Dendritic cell treated with granulocyte-macrophage colony-stimulating factor and Interleukin-4, amounts not matched to agents 40 ng/mL and 50 ng/mL, for 4 days (primary cell): ENCODE results near the gene ADAM19.

ENCODE experiments used
- H3K27ac Mint-ChIP-seq: one replicate; pipeline ENCODE4 v1.8.0; 2022; ENCODE audit warnings: mild to moderate bottlenecking, mixed read lengths
- H3K27me3 Mint-ChIP-seq: one replicate; pipeline ENCODE4 v1.8.0; 2022; ENCODE audit warnings: mild to moderate bottlenecking, mixed read lengths
- H3K36me3 Mint-ChIP-seq: one replicate; pipeline ENCODE4 v1.8.0; 2022; ENCODE audit warnings: low read depth, mixed read lengths
- H3K4me1 Mint-ChIP-seq: one replicate; pipeline ENCODE4 v1.8.0; 2022; ENCODE audit warnings: low read depth, mixed read lengths
- H3K4me3 Mint-ChIP-seq: one replicate; pipeline ENCODE4 v1.8.0; 2022; ENCODE audit warnings: mild to moderate bottlenecking, moderate library complexity, mixed read lengths
- H3K9me3 Mint-ChIP-seq: one replicate; pipeline ENCODE4 v1.8.0; 2022; ENCODE audit warnings: mixed read lengths
- intact Hi-C: fragments of 100-400 bp; cut with micrococcal nuclease; formaldehyde crosslinking; loops from one replicate; pipeline ENCODE4 v1.15.0; 2022

The ADAM19 gene

GRCh38 chr5:157548513-157549282, 26.9 kb downstream of the ADAM19 start:
- intact Hi-C loops = no loop called here
- no peak overlapping the region for H3K4me3 Mint-ChIP-seq
- no peak overlapping the region for H3K27ac Mint-ChIP-seq
- H3K4me1 Mint-ChIP-seq = peaks cover 59% of the 10 kb centered on the region
- peaks cover 7% of the 10 kb centered on the region for H3K27me3 Mint-ChIP-seq
- H3K36me3 Mint-ChIP-seq = peaks cover 79% of the 10 kb centered on the region
- peaks cover 9% of the 10 kb centered on the region for H3K9me3 Mint-ChIP-seq

GRCh38 chr5:157547941-157548512, 27.5 kb downstream of the ADAM19 start:
- peak overlapping the region; percentile 2 for H3K27ac Mint-ChIP-seq
- peaks cover 7% of the 10 kb centered on the region for H3K27me3 Mint-ChIP-seq
- H3K4me1 Mint-ChIP-seq = peaks cover 62% of the 10 kb centered on the region
- peaks cover 9% of the 10 kb centered on the region for H3K9me3 Mint-ChIP-seq
- intact Hi-C loops = no loop called here
- H3K4me3 Mint-ChIP-seq = no peak overlapping the region
- peaks cover 79% of the 10 kb centered on the region for H3K36me3 Mint-ChIP-seq

- peaks cover 5% of the 10 kb centered on the region for H3K27me3 Mint-ChIP-seq
- intact Hi-C loops = no loop called here
- H3K27ac Mint-ChIP-seq = no peak overlapping the region
- peaks cover 66% of the 10 kb centered on the region for H3K36me3 Mint-ChIP-seq
- H3K4me3 Mint-ChIP-seq = no peak overlapping the region
- peaks cover 9% of the 10 kb centered on the region for H3K9me3 Mint-ChIP-seq
- peaks cover 69% of the 10 kb centered on the region for H3K4me1 Mint-ChIP-seq
Observed at GRCh38 chr5:157546456-157547100, 29.0 kb downstream of the ADAM19 start.

- H3K9me3 Mint-ChIP-seq = peaks cover 9% of the 10 kb centered on the region
- peaks cover 77% of the 10 kb centered on the region for H3K4me1 Mint-ChIP-seq
- intact Hi-C loops = no loop called here
- peaks cover 2% of the 10 kb centered on the region for H3K27me3 Mint-ChIP-seq
- H3K4me3 Mint-ChIP-seq = no peak overlapping the region
- H3K36me3 Mint-ChIP-seq = peaks cover 66% of the 10 kb centered on the region
- H3K27ac Mint-ChIP-seq = no peak overlapping the region
Observed at GRCh38 chr5:157545610-157546310, 29.8 kb downstream of the ADAM19 start.

GRCh38 chr5:157544623-157544989, 31.0 kb downstream of the ADAM19 start:
- Mint-ChIP-seq H3K9me3 (peaks cover 9% of the 10 kb centered on the region), H3K27me3 (peaks cover 2% of the 10 kb centered on the region), H3K4me3 (no peak overlapping the region), H3K27ac (no peak overlapping the region), H3K36me3 (peaks cover 60% of the 10 kb centered on the region), H3K4me1 (peaks cover 78% of the 10 kb centered on the region)
- intact Hi-C loops = no loop called here

GRCh38 chr5:157543825-157544622, 31.6 kb downstream of the ADAM19 start:
- intact Hi-C loops = no loop called here
- H3K4me3 Mint-ChIP-seq = no peak overlapping the region
- peaks cover 56% of the 10 kb centered on the region for H3K36me3 Mint-ChIP-seq
- H3K27me3 Mint-ChIP-seq = peaks cover 2% of the 10 kb centered on the region
- H3K9me3 Mint-ChIP-seq = peaks cover 9% of the 10 kb centered on the region
- H3K4me1 Mint-ChIP-seq = peaks cover 72% of the 10 kb centered on the region
- no peak overlapping the region for H3K27ac Mint-ChIP-seq

GRCh38 chr5:157542282-157543000, 33.1 kb downstream of the ADAM19 start:
- Mint-ChIP-seq H3K27me3 (peaks cover 2% of the 10 kb centered on the region), H3K36me3 (peaks cover 58% of the 10 kb centered on the region), H3K4me3 (no peak overlapping the region), H3K9me3 (peaks cover under 1% of the 10 kb centered on the region), H3K4me1 (peaks cover 58% of the 10 kb centered on the region), H3K27ac (no peak overlapping the region)
- intact Hi-C loops = no loop called here

- intact Hi-C loops = no loop called here
- H3K4me3 Mint-ChIP-seq = no peak overlapping the region
Observed at GRCh38 chr5:157541447-157542118, 34.0 kb downstream of the ADAM19 start.

GRCh38 chr5:157540707-157541446, 34.7 kb downstream of the ADAM19 start:
- Mint-ChIP-seq H3K27me3 (no peaks in the 10 kb centered on the region), H3K36me3 (peaks cover 61% of the 10 kb centered on the region)

More at GRCh38 chr5:157541447-157542118, 34.0 kb downstream of the ADAM19 start:
- Mint-ChIP-seq H3K27ac (peak overlapping the region; percentile 7), H3K27me3 (peaks cover 2% of the 10 kb centered on the region), H3K9me3 (no peaks in the 10 kb centered on the region), H3K4me1 (peaks cover 54% of the 10 kb centered on the region), H3K36me3 (peaks cover 61% of the 10 kb centered on the region)

GRCh38 chr5:157540124-157540523, 35.5 kb downstream of the ADAM19 start:
- H3K36me3 Mint-ChIP-seq = peaks cover 61% of the 10 kb centered on the region
- H3K4me1 Mint-ChIP-seq = peaks cover 49% of the 10 kb centered on the region
- no peaks in the 10 kb centered on the region for H3K9me3 Mint-ChIP-seq
- intact Hi-C loops = no loop called here
- no peak overlapping the region for H3K27ac Mint-ChIP-seq
- no peaks in the 10 kb centered on the region for H3K27me3 Mint-ChIP-seq
- H3K4me3 Mint-ChIP-seq = no peak overlapping the region

More at GRCh38 chr5:157540707-157541446, 34.7 kb downstream of the ADAM19 start:
- Mint-ChIP-seq H3K9me3 (no peaks in the 10 kb centered on the region), H3K27ac (peak overlapping the region; percentile 7), H3K4me1 (peaks cover 49% of the 10 kb centered on the region), H3K4me3 (no peak overlapping the region)
- intact Hi-C loops = no loop called here

- H3K4me1 Mint-ChIP-seq = peaks cover 46% of the 10 kb centered on the region
- H3K4me3 Mint-ChIP-seq = no peak overlapping the region
- H3K9me3 Mint-ChIP-seq = no peaks in the 10 kb centered on the region
- H3K27ac Mint-ChIP-seq = no peak overlapping the region
- peaks cover 61% of the 10 kb centered on the region for H3K36me3 Mint-ChIP-seq
- no peaks in the 10 kb centered on the region for H3K27me3 Mint-ChIP-seq
- intact Hi-C loops = no loop called here
Observed at GRCh38 chr5:157539503-157540022, 36.0 kb downstream of the ADAM19 start.

- peaks cover 2% of the 10 kb centered on the region for H3K27me3 Mint-ChIP-seq
- H3K9me3 Mint-ChIP-seq = no peaks in the 10 kb centered on the region
- intact Hi-C loops = no loop called here
- peaks cover 48% of the 10 kb centered on the region for H3K4me1 Mint-ChIP-seq
- peaks cover 68% of the 10 kb centered on the region for H3K36me3 Mint-ChIP-seq
- H3K27ac Mint-ChIP-seq = no peak overlapping the region
- H3K4me3 Mint-ChIP-seq = no peak overlapping the region
Observed at GRCh38 chr5:157538311-157538710, 37.3 kb downstream of the ADAM19 start.
